ENCODE measurements around the gene AMIGO1.

The AMIGO1 gene

GRCh38 chr1:109490934-109491302 is 18.6 kb downstream of the AMIGO1 start:
- DNase-seq (ENCODE audit: low read depth) = no peak
- H3K4me3 ChIP-seq (ENCODE audit: low read depth, low read length) = no peak overlapping the region
- no peak for TF ChIP-seq CTCF (conservative IDR thresholded peaks at IDR 0.05; ENCODE audit: low read depth, low read length)

GRCh38 chr1:109490029-109490933 is 19.2 kb downstream of the AMIGO1 start:
- H3K4me3 ChIP-seq (ENCODE audit: low read depth, low read length) = no peak overlapping the region
- TF ChIP-seq CTCF (conservative IDR thresholded peaks at IDR 0.05; ENCODE audit: low read depth, low read length) = peak; percentile 93
- DNase-seq (ENCODE audit: low read depth) = peak; percentile 82

GRCh38 chr1:109488696-109489095 is 20.8 kb downstream of the AMIGO1 start:
- TF ChIP-seq CTCF (conservative IDR thresholded peaks at IDR 0.05; ENCODE audit: low read depth, low read length) = no peak
- DNase-seq (ENCODE audit: low read depth) = no peak
- no peak overlapping the region for H3K4me3 ChIP-seq (ENCODE audit: low read depth, low read length)

- H3K4me3 ChIP-seq (ENCODE audit: low read depth, low read length) = no peak overlapping the region
- peak; percentile 31 for TF ChIP-seq CTCF (conservative IDR thresholded peaks at IDR 0.05; ENCODE audit: low read depth, low read length)
- peak; percentile 17 for DNase-seq (ENCODE audit: low read depth)
Observed at GRCh38 chr1:109488201-109488600, 21.3 kb downstream of the AMIGO1 start.

GRCh38 chr1:109487261-109487660 is 22.3 kb downstream of the AMIGO1 start:
- no peak overlapping the region for H3K4me3 ChIP-seq (ENCODE audit: low read depth, low read length)
- DNase-seq (ENCODE audit: low read depth) = no peak
- no peak for TF ChIP-seq CTCF (conservative IDR thresholded peaks at IDR 0.05; ENCODE audit: low read depth, low read length)

GRCh38 chr1:109485001-109485400 is 24.5 kb downstream of the AMIGO1 start:
- TF ChIP-seq CTCF (conservative IDR thresholded peaks at IDR 0.05; ENCODE audit: low read depth, low read length) = no peak
- no peak for DNase-seq (ENCODE audit: low read depth)
- no peak overlapping the region for H3K4me3 ChIP-seq (ENCODE audit: low read depth, low read length)

- no peak for TF ChIP-seq CTCF (conservative IDR thresholded peaks at IDR 0.05; ENCODE audit: low read depth, low read length)
- no peak for DNase-seq (ENCODE audit: low read depth)
- H3K4me3 ChIP-seq (ENCODE audit: low read depth, low read length) = peak overlapping the region; percentile 79
Observed at GRCh38 chr1:109484519-109484975, 25.0 kb downstream of the AMIGO1 start.
